SK-N-MC (cell line): ENCODE data around the gene SRD5A3.

ENCODE experiments used
- DNase-seq: peaks from one replicate; pipeline ENCODE4 v3.0.0-alpha.2; 2011; ENCODE audit warnings: low read depth, low spot score
- H3K27ac ChIP-seq: fragments of 200-600 bp; sonication (generic); 2 replicates; pipeline ENCODE4 v1.5.1; 2016; ENCODE audit warnings: mixed run types
- H3K36me3 ChIP-seq: fragments of 200-600 bp; sonication (generic); 2 replicates; pipeline ENCODE4 v1.6.1; 2017; ENCODE audit warnings: antibody characterized with exemption, low read length, mixed read lengths; ENCODE audit not compliant: insufficient read depth
- H3K4me3 ChIP-seq: fragments of 200-600 bp; sonication (generic); 2 replicates; pipeline ENCODE4 v1.5.1; 2016
- H3K9ac ChIP-seq: fragments of 200-600 bp; sonication (generic); 2 replicates; pipeline ENCODE4 v1.8.0; 2017; ENCODE audit warnings: mixed run types, mixed read lengths; ENCODE audit not compliant: insufficient read length
- H3K9me3 ChIP-seq: fragments of 200-600 bp; sonication (generic); 2 replicates; pipeline ENCODE4 v1.6.1; 2017; ENCODE audit warnings: low read depth, mild to moderate bottlenecking, antibody characterized with exemption, low read length, moderate library complexity, mixed read lengths
- EZH2 ChIP-seq: fragments of 200-600 bp; sonication (generic); IDR thresholded peaks from one replicate; pipeline ENCODE4 v1.6.1; 2017; ENCODE audit warnings: antibody characterized with exemption
- FOXP2 ChIP-seq: optimal IDR thresholded peaks from 2 replicates; pipeline ENCODE3; 2011; ENCODE audit warnings: mild to moderate bottlenecking, moderate library complexity; ENCODE audit not compliant: insufficient read depth; ENCODE audit errors: extremely low read length, control extremely low read depth
- POLR2AphosphoS5 ChIP-seq: IDR thresholded peaks from 2 replicates; pipeline ENCODE4 v1.6.1; 2012; ENCODE audit warnings: mild to moderate bottlenecking, low read depth, low read length, borderline replicate concordance

SRD5A3 gene

DNA sequence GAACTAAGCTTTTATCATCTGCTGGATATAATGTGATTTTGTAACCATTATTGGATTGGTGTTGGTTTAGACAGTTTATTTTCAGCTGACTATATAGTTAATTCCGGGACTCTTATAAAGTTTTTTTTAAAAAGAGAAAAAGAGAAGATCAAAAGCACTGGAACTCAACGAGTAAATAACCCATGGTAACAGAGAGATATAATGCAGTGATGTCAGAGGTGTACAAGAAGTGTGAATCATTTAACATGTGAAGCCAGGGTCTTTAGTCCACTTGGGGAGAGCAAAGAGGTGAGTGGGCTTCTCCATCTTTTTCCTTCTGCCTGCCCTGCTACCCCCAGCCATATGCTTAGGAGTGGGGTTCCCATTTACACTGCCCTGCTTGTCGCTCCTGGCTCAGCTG lies 52.9 kb downstream of the SRD5A3 start:
- DNase-seq = no peak
- Histone ChIP-seq H3K27ac (no peak overlapping the region), H3K9me3 (no peaks in the 10 kb centered on the region), H3K9ac (peak overlapping the region; percentile 85), H3K36me3 (peaks cover 20% of the 10 kb centered on the region), H3K4me3 (peak overlapping the region; percentile 95)
- TF ChIP-seq POLR2AphosphoS5 (no peak), EZH2 (no peak), FOXP2 (no peak)

DNA sequence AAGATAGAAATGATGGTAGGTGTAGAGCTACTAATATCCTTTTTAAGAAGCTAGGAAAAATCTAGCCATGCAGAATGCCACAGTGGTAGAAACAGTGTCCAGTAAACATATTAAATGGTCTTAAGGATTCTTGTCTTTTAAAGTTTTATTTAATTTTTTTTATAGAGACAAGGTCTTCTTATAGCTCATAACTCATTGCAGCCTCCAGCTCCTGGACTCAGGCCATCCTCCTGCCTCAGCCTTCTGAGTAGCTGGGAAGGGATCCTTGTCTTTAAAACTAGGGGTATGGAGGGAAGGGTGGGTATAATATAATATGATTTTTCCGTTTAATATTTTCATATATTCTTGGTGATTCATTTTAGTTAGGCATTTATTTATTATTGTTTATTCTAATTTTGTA lies 53.5 kb downstream of the SRD5A3 start:
- peaks cover 24% of the 10 kb centered on the region for H3K36me3 ChIP-seq
- DNase-seq = no peak
- TF ChIP-seq EZH2 (no peak), FOXP2 (no peak), POLR2AphosphoS5 (no peak)

DNA sequence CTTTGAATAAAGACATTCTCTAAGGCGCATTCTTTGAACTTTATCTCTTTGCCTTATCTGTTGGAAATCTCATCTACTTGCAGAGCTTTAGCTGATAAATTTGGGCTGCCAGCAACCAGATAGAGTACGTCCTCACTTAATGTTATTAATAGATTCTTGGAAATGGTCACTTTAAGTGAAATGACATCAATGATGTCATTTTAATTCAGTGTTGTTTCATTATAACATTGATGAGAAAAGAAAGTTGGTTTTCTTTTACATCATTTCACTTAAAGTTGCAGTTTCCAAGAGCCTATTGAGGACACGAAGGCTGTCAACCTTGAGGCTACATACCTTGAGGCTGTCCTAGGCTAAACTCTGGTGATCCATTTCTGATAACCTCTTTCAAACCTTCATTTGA lies 59.0 kb downstream of the SRD5A3 start:
- H3K27ac ChIP-seq = no peak overlapping the region
- H3K9ac ChIP-seq = no peak overlapping the region
- peaks cover 47% of the 10 kb centered on the region for H3K36me3 ChIP-seq
- DNase-seq = no peak
- TF ChIP-seq EZH2 = no peak
- no peaks in the 10 kb centered on the region for H3K9me3 ChIP-seq
- H3K4me3 ChIP-seq = no peak overlapping the region

More for the DNA sequence above, 53.5 kb downstream of the SRD5A3 start:
- H3K9me3 ChIP-seq = no peaks in the 10 kb centered on the region
- H3K27ac ChIP-seq = no peak overlapping the region
- H3K9ac ChIP-seq = no peak overlapping the region
- no peak overlapping the region for H3K4me3 ChIP-seq

DNA sequence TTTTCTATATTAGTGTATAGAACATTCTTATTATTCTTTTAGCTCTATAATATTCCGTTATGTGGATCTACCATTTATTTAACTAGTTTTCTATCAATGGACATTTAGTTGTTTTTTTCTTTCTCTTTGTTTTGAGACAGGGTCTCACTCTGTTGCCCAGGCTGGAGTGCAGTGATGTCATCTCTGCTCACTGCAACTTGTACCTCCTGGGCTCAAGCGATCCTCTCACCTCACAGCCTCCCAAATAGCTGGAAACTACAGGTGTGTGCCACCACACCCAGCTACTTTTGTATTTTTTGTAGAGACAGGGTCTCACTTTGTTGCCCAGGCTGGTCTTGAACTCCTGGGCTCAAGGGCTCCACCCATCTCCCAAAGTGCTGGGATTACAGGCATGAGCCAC lies 60.5 kb downstream of the SRD5A3 start:
- H3K36me3 ChIP-seq = peaks cover 45% of the 10 kb centered on the region
- H3K4me3 ChIP-seq = no peak overlapping the region
- H3K9me3 ChIP-seq = no peaks in the 10 kb centered on the region
- TF ChIP-seq EZH2 (no peak), FOXP2 (no peak), POLR2AphosphoS5 (no peak)
- DNase-seq = no peak
- H3K27ac ChIP-seq = no peak overlapping the region
- no peak overlapping the region for H3K9ac ChIP-seq

DNA sequence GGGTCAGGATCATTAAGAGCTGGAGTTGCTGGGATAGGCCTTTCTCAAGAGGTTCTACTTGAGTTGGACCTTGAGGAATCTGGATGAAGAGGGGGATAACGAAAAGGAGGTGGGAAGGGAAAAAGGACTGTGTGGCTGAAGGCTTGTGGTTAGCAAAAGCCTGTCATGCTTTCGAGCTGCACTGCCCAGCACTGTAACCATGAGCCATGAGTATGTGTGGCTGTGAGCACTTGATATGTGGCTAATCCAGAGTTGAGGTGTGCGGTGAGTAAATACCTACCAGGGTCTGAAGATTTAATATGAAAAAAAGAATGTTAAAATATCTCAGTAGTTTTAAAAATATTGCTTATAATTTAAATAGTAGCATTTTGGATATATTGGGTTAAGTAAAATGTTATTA lies 61.1 kb downstream of the SRD5A3 start:
- Histone ChIP-seq H3K9ac (no peak overlapping the region), H3K36me3 (peaks cover 49% of the 10 kb centered on the region), H3K9me3 (no peaks in the 10 kb centered on the region), H3K27ac (no peak overlapping the region), H3K4me3 (no peak overlapping the region)
- DNase-seq = no peak
- TF ChIP-seq FOXP2 (no peak), EZH2 (no peak), POLR2AphosphoS5 (no peak)

DNA sequence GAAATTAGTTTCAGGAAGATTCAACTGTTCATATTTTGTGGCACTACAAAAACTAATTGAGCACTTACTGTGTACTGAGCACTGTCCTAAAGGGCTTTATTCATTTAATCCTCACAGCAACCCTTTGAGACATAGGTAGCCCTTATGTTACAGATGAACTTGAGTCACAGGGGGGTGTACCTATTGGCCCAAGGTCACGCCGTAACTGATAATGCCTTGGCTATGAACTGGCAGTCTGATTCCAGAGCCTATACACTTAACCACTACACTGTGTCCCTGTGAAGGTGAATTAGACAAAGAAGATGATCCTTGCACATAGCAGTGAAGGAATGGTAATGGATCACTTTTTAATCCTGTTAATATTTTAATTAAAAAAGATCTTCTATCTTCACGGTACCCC lies 61.7 kb downstream of the SRD5A3 start:
- no peak for TF ChIP-seq EZH2
- no peak for TF ChIP-seq FOXP2
- TF ChIP-seq POLR2AphosphoS5 = no peak
- H3K9ac ChIP-seq = no peak overlapping the region
- H3K4me3 ChIP-seq = no peak overlapping the region
- DNase-seq = no peak
- H3K27ac ChIP-seq = no peak overlapping the region
- no peaks in the 10 kb centered on the region for H3K9me3 ChIP-seq
- peaks cover 49% of the 10 kb centered on the region for H3K36me3 ChIP-seq

DNA sequence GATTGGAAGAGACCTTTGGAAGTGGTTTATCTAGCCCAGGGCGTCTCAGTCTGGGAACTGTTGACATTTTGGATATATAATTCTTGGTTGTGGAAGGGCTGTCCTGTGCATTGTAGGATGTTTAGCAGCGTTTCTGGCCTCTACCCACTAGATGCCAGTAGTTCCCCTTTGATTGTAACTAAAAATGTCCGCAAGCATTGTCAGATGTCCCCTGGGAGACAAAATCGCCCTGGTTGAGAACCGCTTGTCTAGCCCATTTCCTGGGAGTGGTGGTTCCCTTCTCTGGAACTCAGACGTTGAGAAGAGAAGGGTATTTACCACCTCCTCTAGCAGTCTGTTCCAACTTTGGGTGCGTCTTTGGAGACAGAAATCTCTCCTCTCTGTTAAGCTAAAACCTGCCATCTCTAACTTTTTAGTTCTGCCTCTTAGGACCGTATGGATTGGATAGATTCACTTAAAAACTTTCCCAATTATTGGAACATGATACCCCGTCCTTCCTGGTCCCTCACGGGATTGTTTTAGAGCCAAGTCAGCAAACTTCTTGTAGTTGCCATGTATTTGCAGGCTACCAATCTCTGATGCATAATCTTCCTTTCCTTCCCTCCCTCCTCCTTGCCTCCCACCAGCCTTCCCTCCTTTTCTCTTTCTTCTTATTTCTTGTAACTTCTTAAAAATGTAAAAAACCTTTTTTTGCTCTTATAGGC lies 63.6 kb downstream of the SRD5A3 start:
- H3K4me3 ChIP-seq = peak overlapping the region; percentile 15; the same call in 1 of the 2 replicates
- no peak for TF ChIP-seq EZH2
- TF ChIP-seq FOXP2 = no peak
- TF ChIP-seq POLR2AphosphoS5 = no peak
- H3K27ac ChIP-seq = peak overlapping the region; percentile 22
- DNase-seq = no peak
- peaks cover 35% of the 10 kb centered on the region for H3K36me3 ChIP-seq
- H3K9me3 ChIP-seq = no peaks in the 10 kb centered on the region
- H3K9ac ChIP-seq = peak overlapping the region; percentile 3

DNA sequence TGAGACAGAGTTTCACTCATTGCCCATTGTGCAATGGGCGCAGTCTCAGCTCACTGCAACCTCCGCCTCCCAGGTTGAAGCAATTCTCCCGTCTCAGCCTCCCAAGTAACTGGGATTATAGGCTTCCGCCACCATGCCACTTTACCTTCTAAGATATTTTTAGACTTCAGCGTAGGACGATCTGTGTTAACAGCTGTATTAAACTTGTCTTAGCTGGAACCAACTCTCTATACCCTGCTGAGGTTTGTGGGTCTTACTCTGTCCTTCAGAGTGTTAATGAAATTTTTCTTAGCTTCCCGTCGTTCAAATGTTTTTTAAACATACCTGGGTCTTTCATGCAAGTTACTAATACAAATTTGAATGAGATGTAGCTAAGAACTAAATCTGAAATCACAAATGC lies 64.4 kb downstream of the SRD5A3 start:
- Histone ChIP-seq H3K9ac (no peak overlapping the region), H3K27ac (0 out of 2 replicates have a peak overlapping the region, but pooled peaks have one; percentile 22), H3K4me3 (no peak overlapping the region), H3K36me3 (peaks cover 27% of the 10 kb centered on the region), H3K9me3 (no peaks in the 10 kb centered on the region)
- TF ChIP-seq EZH2 (no peak), FOXP2 (no peak), POLR2AphosphoS5 (no peak)
- no peak for DNase-seq

DNA sequence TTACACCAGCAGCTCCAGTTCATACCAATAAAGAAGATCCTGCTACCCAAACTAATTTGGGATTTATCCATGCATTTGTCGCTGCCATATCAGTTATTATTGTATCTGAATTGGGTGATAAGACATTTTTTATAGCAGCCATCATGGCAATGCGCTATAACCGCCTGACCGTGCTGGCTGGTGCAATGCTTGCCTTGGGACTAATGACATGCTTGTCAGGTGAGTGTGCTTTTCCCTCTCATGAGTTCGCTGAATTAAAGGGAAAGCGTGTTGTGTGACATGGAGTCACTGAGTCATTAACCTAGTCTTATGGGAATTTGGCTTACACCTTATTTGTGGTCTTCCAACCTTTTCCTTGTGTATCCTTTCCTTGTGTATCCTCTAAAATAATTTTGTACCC lies 65.6 kb downstream of the SRD5A3 start:
- DNase-seq = no peak
- Histone ChIP-seq H3K36me3 (peaks cover 21% of the 10 kb centered on the region), H3K9ac (no peak overlapping the region)

More for the DNA sequence above, 65.6 kb downstream of the SRD5A3 start:
- Histone ChIP-seq H3K9me3 (no peaks in the 10 kb centered on the region), H3K4me3 (no peak overlapping the region), H3K27ac (no peak overlapping the region)
- TF ChIP-seq POLR2AphosphoS5 (no peak), FOXP2 (no peak), EZH2 (no peak)
